Liver (tissue), 9 donors: ENCODE results near the gene TUNAR. TPM values are rescaled to one million over a fixed set of nuclear protein-coding genes. Genes with fewer than 3 reads are reported as not detected.

Experiments used
- DNase-seq: peaks from one replicate; pipeline ENCODE4 v3.0.0-alpha.2; 2017; ENCODE audit warnings: low spot score
- H3K27ac ChIP-seq, 2 donors: one replicate each; pipeline ENCODE4 v1.7.0; 2013; ENCODE audit warnings: inconsistent platforms in 2 of 2, low read length in 2 of 2, control low read depth in 1 of 2, low read depth in 1 of 2, mild to moderate bottlenecking in 1 of 2
- H3K27me3 ChIP-seq, 4 donors: one replicate each; pipeline versions ENCODE4 v1.6.1 to v1.7.0; 2013; ENCODE audit warnings: low read length in 3 of 4, inconsistent platforms in 1 of 4, mild to moderate bottlenecking in 1 of 4, moderate library complexity in 1 of 4; ENCODE audit not compliant: control insufficient read depth in 4 of 4, insufficient read depth in 4 of 4
- H3K36me3 ChIP-seq, 4 donors: one replicate each; pipeline versions ENCODE4 v1.6.1 to v1.7.0; 2013; ENCODE audit warnings: low read length in 3 of 4, mild to moderate bottlenecking in 3 of 4, low read depth in 1 of 4, moderate library complexity in 1 of 4; ENCODE audit not compliant: control insufficient read depth in 4 of 4, insufficient read depth in 3 of 4
- H3K4me1 ChIP-seq, 4 donors: one replicate each; pipeline versions ENCODE4 v1.6.1 to v1.7.0; 2013; ENCODE audit warnings: low read length in 3 of 4, mild to moderate bottlenecking in 3 of 4, moderate library complexity in 1 of 4; ENCODE audit not compliant: control insufficient read depth in 4 of 4, insufficient read depth in 4 of 4
- H3K4me3 ChIP-seq, 3 donors: one replicate each; pipeline versions ENCODE4 v1.6.1 to v1.7.0; 2013; ENCODE audit warnings: low read length in 3 of 3, control low read depth in 1 of 3, low read depth in 1 of 3, mild to moderate bottlenecking in 1 of 3
- H3K9ac ChIP-seq, 2 donors: one replicate each; pipeline ENCODE4 v1.7.0; 2013; ENCODE audit warnings: low read length in 2 of 2, mild to moderate bottlenecking in 2 of 2, moderate library complexity in 2 of 2, control low read depth in 1 of 2, low read depth in 1 of 2
- H3K9me3 ChIP-seq, 4 donors: one replicate each; pipeline versions ENCODE4 v1.6.1 to v1.7.0; 2013; ENCODE audit warnings: low read length in 3 of 4; ENCODE audit not compliant: control insufficient read depth in 4 of 4
- ATF3 ChIP-seq: IDR thresholded peaks from 2 replicates; pipeline ENCODE4 v1.6.1; 2016; ENCODE audit warnings: antibody characterized with exemption
- CTCF ChIP-seq: fragments of 150-350 bp; IDR thresholded peaks from 2 replicates; pipeline ENCODE4 v1.5.1; 2017; ENCODE audit warnings: improper control_type of control experiment, low read depth, low read length; ENCODE audit not compliant: missing input control
- EGR1 ChIP-seq, 2 donors: IDR thresholded peaks; 2 replicates each; pipeline ENCODE4 v1.6.1; 2016 to 2018; ENCODE audit warnings: antibody characterized with exemption in 2 of 2, low read depth in 2 of 2
- FOXA1 ChIP-seq: IDR thresholded peaks from 2 replicates; pipeline ENCODE4 v1.6.1; 2016; ENCODE audit warnings: antibody characterized with exemption
- FOXA2 ChIP-seq: IDR thresholded peaks from 2 replicates; pipeline ENCODE4 v1.6.1; 2016; ENCODE audit warnings: antibody characterized with exemption
- GABPA ChIP-seq, 2 donors: IDR thresholded peaks in 1 of 2; conservative IDR thresholded peaks in 1 of 2; 2 replicates each; pipeline ENCODE4 v1.6.1; 2016; ENCODE audit warnings: antibody characterized with exemption in 2 of 2, mild to moderate bottlenecking in 1 of 2, moderate library complexity in 1 of 2
- HNF4A ChIP-seq, 2 donors: conservative IDR thresholded peaks; 2 replicates each; pipeline ENCODE4 v1.6.1; 2016; ENCODE audit warnings: antibody characterized with exemption in 2 of 2, mild to moderate bottlenecking in 2 of 2
- HNF4G ChIP-seq: IDR thresholded peaks from 2 replicates; pipeline ENCODE4 v1.6.1; 2016; ENCODE audit warnings: antibody characterized with exemption
- JUND ChIP-seq, 2 donors: IDR thresholded peaks; 2 replicates each; pipeline ENCODE4 v1.6.1; 2016; ENCODE audit warnings: antibody characterized with exemption in 2 of 2
- MAX ChIP-seq: IDR thresholded peaks from 2 replicates; pipeline ENCODE4 v1.6.1; 2016; ENCODE audit warnings: antibody characterized with exemption
- NR2F2 ChIP-seq: IDR thresholded peaks from 2 replicates; pipeline ENCODE4 v1.6.1; 2016; ENCODE audit warnings: antibody characterized with exemption
- RAD21 ChIP-seq, 2 donors: IDR thresholded peaks; 2 replicates each; pipeline ENCODE4 v1.6.1; 2016; ENCODE audit warnings: antibody characterized with exemption in 2 of 2, mild to moderate bottlenecking in 2 of 2
- REST ChIP-seq: IDR thresholded peaks from 2 replicates; pipeline ENCODE4 v1.6.1; 2016; ENCODE audit warnings: antibody characterized with exemption, mild to moderate bottlenecking
- RXRA ChIP-seq, 2 donors: IDR thresholded peaks; 2 replicates each; pipeline ENCODE4 v1.6.1; 2017 to 2018; ENCODE audit warnings: antibody characterized with exemption in 2 of 2, mild to moderate bottlenecking in 1 of 2
- SP1 ChIP-seq: IDR thresholded peaks from 2 replicates; pipeline ENCODE4 v1.6.1; 2018; ENCODE audit warnings: antibody characterized with exemption, mild to moderate bottlenecking
- TAF1 ChIP-seq: conservative IDR thresholded peaks from 2 replicates; pipeline ENCODE4 v1.6.1; 2016; ENCODE audit warnings: antibody characterized with exemption, mild to moderate bottlenecking
- YY1 ChIP-seq: IDR thresholded peaks from 2 replicates; pipeline ENCODE4 v1.6.1; 2016; ENCODE audit warnings: antibody characterized with exemption, mild to moderate bottlenecking
- ZBTB33 ChIP-seq: IDR thresholded peaks from 2 replicates; pipeline ENCODE4 v1.6.1; 2016; ENCODE audit warnings: antibody characterized with exemption
- WGBS: extraction: QIAGEN DNeasy Blood & Tissue Kit; methylation state at CpG from one replicate; pipeline ENCODE4 v1.1.7; 2013; 5-methylcytosine and 5-hydroxymethylcytosine counted together
- polyA plus RNA-seq, 2 donors: library from polyadenylated mRNA; stranded (reverse) in 1 of 2; unstranded in 1 of 2; fragments of 200-250 nt in 1 of 2; fragments of >200 nt in 1 of 2; fragmentation: Nextera tagmentation in 1 of 2; extraction: Ambion mirVana in 1 of 2; gene quantifications; one replicate each; pipeline versions ENCODE4 v1.2.1 to v1.2.3, GENCODE V29; 2013 to 2015
- total RNA-seq, 2 donors: library from RNA; depleted of rRNA; stranded (reverse); fragments of >200 nt; gene quantifications; one replicate each; pipeline ENCODE4 v1.2.3, GENCODE V29; 2014
- donor health status: healthy.
- donor health status: healthy.
- donor health status: healthy.
- donor health status: healthy.
- donor health status: healthy.

The TUNAR gene
- total and polyA plus RNA-seq, 4 donors, result 0.14 TPM; not detected in 3

GRCh38 chr14:95855606-95856005 is 21.0 kb upstream of the TUNAR start:
- Histone ChIP-seq H3K27ac (no peak overlapping the region), H3K4me3 (no peak overlapping the region), H3K9me3 (peaks cover 0 to 3% (median 0%) of the 10 kb centered on the region in 4 donors), H3K4me1 (no peaks in the 10 kb centered on the region), H3K9ac (no peak overlapping the region), H3K27me3 (peaks cover 0 to 2% (median 0%) of the 10 kb centered on the region in 4 donors), H3K36me3 (no peaks in the 10 kb centered on the region)
- no peak for TF ChIP-seq HNF4A (conservative IDR thresholded peaks at IDR 0.05)
- no peak for TF ChIP-seq EGR1 (IDR thresholded peaks at IDR 0.05; ENCODE audit: low read depth in 2 of 2)
- TF ChIP-seq NR2F2, result no peak
- TF ChIP-seq ZBTB33, result no peak
- no peak for TF ChIP-seq REST
- TF ChIP-seq ATF3, result no peak
- no peak for TF ChIP-seq HNF4G
- TF ChIP-seq JUND (IDR thresholded peaks at IDR 0.05), result no peak
- no peak for TF ChIP-seq SP1
- TF ChIP-seq MAX, result no peak
- no peak for TF ChIP-seq GABPA (IDR thresholded peaks at IDR 0.05 in 1 of 2, conservative IDR thresholded peaks at IDR 0.05 in 1 of 2)
- DNase-seq, result no peak
- WGBS, result 71% methylated on average over 4 of the region's 4 CpGs

- no peak overlapping the region for H3K27ac ChIP-seq
- no peak overlapping the region for H3K9ac ChIP-seq
- no peaks in the 10 kb centered on the region for H3K36me3 ChIP-seq
- WGBS, result 73% methylated on average over 2 of the region's 2 CpGs
- no peaks in the 10 kb centered on the region for H3K4me1 ChIP-seq
- peaks cover 0 to 2% (median 0%) of the 10 kb centered on the region in 4 donors for H3K27me3 ChIP-seq
- no peak for DNase-seq
- no peak overlapping the region for H3K4me3 ChIP-seq
- peaks cover 0 to 3% (median 0%) of the 10 kb centered on the region in 4 donors for H3K9me3 ChIP-seq
- no peak for TF ChIP-seq SP1
- no peak for TF ChIP-seq RXRA (IDR thresholded peaks at IDR 0.05)
- no peak for TF ChIP-seq TAF1
- no peak for TF ChIP-seq EGR1 (IDR thresholded peaks at IDR 0.05; ENCODE audit: low read depth in 2 of 2)
- TF ChIP-seq NR2F2, result no peak
- TF ChIP-seq ZBTB33, result no peak
- no peak for TF ChIP-seq RAD21 (IDR thresholded peaks at IDR 0.05)
- TF ChIP-seq HNF4A (conservative IDR thresholded peaks at IDR 0.05), result no peak
- no peak for TF ChIP-seq JUND (IDR thresholded peaks at IDR 0.05)
- TF ChIP-seq HNF4G, result no peak
- TF ChIP-seq REST, result no peak
- no peak for TF ChIP-seq CTCF
- TF ChIP-seq FOXA1, result no peak
- no peak for TF ChIP-seq ATF3
- TF ChIP-seq YY1, result no peak
- no peak for TF ChIP-seq FOXA2
These were observed 19.4 kb upstream of the TUNAR start for GRCh38 chr14:95857275-95857674.
